Right ventricle myocardium inferior (tissue), 1 donor: ENCODE results near the gene NRXN3. TPM values are rescaled to one million over a fixed set of nuclear protein-coding genes. Genes with fewer than 3 reads are reported as not detected.
"Not testable (repeated sequence)": the region's sequence is repeated elsewhere in the genome, so short reads cannot be mapped to it uniquely, and the experiment has no call there.

Source experiments
- ATAC-seq: fragments of 200-7000 bp; cut with Tn5 transposase; one replicate; pipeline ENCODE4 v1.9.1; 2020; ENCODE audit warnings: mild to moderate bottlenecking, moderate library complexity
- DNase-seq: peaks from one replicate; pipeline ENCODE4 v3.0.0; 2021; ENCODE audit errors: missing footprints
- intact Hi-C: fragments of 100-400 bp; cut with DNase I; formaldehyde crosslinking; loops from one replicate; pipeline ENCODE4 v1.11.0; 2022
- total RNA-seq: library from RNA; stranded (reverse); fragmentation: NEBNext Ultra II Directional; extraction: Animal tissue kit (Norgen Biotek cat#: 25700); gene quantifications from one replicate; pipeline ENCODE4 v1.2.1, GENCODE V29; 2021
- donor health status: DM: no; HTN: yes; CAD: no; lungs with severe emphysema.

The NRXN3 gene
- total RNA-seq, 1 donor from 2014 or later, result 1.4 TPM

GRCh38 chr14:79084861-79085260 lies 914.7 kb downstream of the NRXN3 start:
- intact Hi-C loops, result no loop called here
- no peak for ATAC-seq
- no peak for DNase-seq

GRCh38 chr14:79089576-79089975 lies 919.4 kb downstream of the NRXN3 start:
- ATAC-seq (no peak), DNase-seq (no peak)
- intact Hi-C loops, result no loop called here

GRCh38 chr14:79090641-79091180 lies 920.5 kb downstream of the NRXN3 start:
- DNase-seq, result no peak

GRCh38 chr14:79091381-79091963 lies 921.3 kb downstream of the NRXN3 start:
- no peak for DNase-seq
- ATAC-seq, result no peak
- intact Hi-C loops, result no loop called here

More at GRCh38 chr14:79090641-79091180, 920.5 kb downstream of the NRXN3 start:
- intact Hi-C loops, result no loop called here
- no peak for ATAC-seq

- ATAC-seq (no peak), DNase-seq (no peak)
- intact Hi-C loops, result no loop called here
These were observed 923.4 kb downstream of the NRXN3 start for GRCh38 chr14:79093531-79093930.

GRCh38 chr14:79094951-79095350 lies 924.8 kb downstream of the NRXN3 start:
- DNase-seq, result no peak
- intact Hi-C loops, result no loop called here
- no peak for ATAC-seq

DNA sequence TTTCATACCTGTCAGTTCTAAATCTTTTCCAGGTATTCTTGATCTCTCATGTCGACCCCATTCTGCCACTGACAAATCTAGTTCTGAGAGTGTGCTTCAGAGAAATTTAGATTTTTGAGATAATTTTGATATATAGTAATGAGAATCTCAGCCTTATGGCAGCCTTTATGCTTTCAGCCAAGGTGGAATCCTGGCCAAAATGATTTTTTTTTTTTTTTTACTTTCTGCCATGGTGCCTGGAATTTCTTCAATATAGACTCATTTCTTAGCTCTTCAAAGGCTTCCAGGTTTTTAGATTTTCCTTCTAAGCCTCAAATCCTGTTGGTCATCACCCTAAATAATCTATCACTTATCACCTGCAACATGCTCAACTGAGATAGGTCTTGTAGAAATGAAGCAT lies 926.6 kb downstream of the NRXN3 start:
- DNase-seq (no peak), ATAC-seq (no peak)
- intact Hi-C loops, result no loop called here

GRCh38 chr14:79098324-79098723 lies 928.2 kb downstream of the NRXN3 start:
- intact Hi-C loops, result no loop called here
- DNase-seq (no peak), ATAC-seq (no peak)

- DNase-seq (no peak), ATAC-seq (no peak)
- intact Hi-C loops, result no loop called here
These were observed 930.4 kb downstream of the NRXN3 start for GRCh38 chr14:79100578-79100977.

- DNase-seq (no peak), ATAC-seq (no peak)
- intact Hi-C loops, result no loop called here
These were observed 931.2 kb downstream of the NRXN3 start for GRCh38 chr14:79101388-79101787.

DNA sequence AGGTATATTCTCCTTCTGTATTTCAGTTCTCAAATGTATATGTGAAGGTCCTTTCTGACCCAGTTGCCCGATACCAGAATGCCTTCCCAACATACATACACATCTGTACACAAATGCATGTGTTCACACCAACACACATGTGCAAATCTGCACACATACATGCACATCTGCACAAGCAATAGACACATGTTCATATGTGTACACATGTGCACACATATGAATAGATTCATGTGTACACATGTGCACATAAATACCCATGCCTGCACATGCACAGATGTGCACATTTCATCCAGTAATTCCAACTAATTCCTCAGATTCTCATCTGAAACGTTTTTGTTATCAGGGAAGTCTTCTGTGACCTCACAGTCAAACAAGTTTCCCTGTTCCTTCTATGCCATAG lies 933.6 kb downstream of the NRXN3 start:
- ATAC-seq (no peak), DNase-seq (no peak)
- intact Hi-C loops, result no loop called here

GRCh38 chr14:79110564-79110963 lies 940.4 kb downstream of the NRXN3 start:
- ATAC-seq, intact Hi-C loops, DNase-seq: not testable (repeated sequence)

DNA sequence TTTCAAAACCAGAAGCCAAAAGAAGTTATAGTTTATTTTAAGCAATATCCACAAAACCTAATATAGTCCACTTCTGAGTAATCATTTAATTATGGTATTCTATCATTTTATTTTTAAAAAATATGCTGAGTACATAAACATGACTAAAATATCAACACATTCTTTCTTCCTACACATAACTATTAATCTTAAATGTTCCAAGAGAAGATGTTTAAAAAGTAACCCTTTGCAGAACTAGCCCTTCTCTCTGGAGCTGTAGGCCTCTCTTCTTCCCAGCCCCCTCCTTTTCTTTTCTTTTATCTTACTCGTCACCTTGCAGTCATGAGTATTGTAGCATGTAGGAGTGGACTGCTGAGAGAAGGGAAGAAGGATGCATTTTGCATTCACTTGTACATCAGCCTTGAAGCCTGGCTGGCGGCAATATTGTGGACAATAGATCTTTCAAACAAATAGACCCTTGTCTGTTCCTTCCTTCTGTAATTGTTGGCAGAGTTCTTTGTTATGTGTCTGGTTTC lies 941.9 kb downstream of the NRXN3 start:
- no peak for DNase-seq
- intact Hi-C loops, result no loop called here
- no peak for ATAC-seq

DNA sequence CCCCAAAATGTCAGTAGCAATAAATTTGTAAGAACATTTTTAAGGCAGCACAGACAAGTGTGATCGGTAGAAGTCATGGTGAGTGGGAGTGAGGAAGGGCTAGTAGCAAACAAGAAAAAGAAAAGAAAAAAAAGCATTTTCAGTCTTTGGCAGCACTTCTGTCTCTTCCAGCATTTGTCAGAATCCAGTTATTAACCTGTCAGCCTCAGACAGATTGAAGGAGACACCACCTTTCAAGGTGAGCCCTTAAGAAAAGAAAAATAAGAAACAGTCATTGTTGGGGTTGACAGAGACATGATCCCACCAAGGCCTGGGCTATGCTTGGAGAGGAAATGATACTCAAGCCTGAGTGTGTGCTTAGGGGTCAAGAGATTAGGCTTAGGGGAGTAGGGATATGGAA lies 947.4 kb downstream of the NRXN3 start:
- DNase-seq (no peak), ATAC-seq (no peak)
- intact Hi-C loops, result no loop called here

GRCh38 chr14:79118291-79118690 lies 948.1 kb downstream of the NRXN3 start:
- no peak for ATAC-seq
- DNase-seq, result no peak
- intact Hi-C loops, result no loop called here

DNA sequence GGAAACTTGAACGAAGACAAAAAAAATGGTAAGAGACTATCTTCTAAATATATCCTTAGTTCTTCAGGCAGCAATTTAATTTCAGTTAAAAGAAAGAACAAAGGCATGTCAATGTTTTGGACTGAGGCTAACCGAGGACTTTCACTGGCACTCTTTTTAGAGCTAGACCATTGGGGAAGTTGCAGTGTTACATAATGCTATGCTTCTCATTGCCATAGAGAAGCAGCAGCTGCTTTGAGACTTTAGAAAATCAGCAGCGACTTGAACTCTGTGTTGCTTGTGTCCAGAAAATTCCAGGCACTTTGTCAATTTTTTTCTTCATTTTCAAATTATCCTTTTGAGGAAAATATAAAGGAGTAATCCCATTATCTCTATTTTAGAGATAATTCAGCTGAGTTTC lies 964.2 kb downstream of the NRXN3 start:
- intact Hi-C loops, result no loop called here
- DNase-seq (no peak), ATAC-seq (no peak)

DNA sequence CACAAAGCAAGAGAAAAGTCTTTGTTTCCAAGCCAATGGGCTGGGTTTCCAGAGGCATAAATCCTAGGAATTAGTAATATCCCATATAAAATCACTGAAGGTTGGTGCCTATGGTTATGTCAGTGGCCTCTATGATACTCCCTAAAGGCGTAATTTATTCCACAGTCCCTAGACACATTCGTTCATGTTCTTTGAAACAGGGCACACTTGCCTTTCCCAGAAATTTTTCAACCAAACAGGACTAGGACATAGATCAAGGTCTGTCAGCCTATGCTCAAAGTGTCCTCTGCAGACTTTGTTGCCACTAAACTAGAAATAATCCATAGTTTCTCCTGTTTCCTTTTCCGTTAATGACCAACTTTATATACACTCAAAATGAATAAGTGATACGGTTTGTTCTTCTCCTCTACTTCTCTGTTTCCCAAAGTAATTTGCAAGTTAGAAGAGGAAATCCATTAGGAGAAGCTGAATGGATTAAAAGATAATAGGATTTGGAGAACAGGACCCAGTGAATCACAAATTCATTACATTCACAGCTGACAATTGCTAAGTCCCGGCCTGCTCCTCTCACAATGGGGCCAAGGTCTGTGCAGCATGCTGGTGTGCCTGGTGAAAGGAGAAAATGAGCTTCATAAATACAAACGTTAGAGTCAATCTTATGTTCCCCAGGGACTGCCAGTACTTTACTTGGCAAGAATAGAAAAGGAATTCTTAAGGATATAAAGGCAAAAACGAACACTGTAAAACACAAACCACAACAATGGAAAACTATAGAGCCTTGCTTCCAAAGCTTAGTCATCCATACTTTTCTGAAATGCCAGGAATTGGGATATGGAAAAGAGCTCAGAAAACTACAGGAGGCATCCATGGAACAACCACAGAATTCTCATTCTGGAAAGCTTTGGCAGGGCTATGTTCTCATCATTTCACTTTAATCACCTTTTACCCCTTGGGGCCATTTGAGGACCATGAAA lies 966.2 kb downstream of the NRXN3 start:
- ATAC-seq (no peak), DNase-seq (no peak)
- intact Hi-C loops, result no loop called here

DNA sequence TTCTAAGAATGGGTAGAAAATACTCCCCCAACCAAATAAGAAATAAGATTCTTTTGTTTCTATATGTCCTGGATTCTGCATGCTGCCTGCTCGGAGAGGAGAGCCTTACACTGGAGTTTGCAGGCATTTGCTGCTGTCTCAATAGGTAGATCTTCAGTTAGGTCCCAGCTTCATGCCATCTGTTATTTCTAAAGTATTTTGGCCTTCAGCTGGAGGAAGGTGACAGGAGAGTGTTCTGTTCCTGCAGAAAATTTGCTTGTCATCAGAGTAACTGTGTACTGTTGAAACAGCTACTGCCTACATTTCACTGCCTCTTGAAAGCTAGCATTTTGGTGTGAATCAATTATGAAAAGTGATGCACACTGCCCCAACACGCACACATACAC lies 966.9 kb downstream of the NRXN3 start:
- ATAC-seq (no peak), DNase-seq (no peak)
- intact Hi-C loops, result no loop called here

DNA sequence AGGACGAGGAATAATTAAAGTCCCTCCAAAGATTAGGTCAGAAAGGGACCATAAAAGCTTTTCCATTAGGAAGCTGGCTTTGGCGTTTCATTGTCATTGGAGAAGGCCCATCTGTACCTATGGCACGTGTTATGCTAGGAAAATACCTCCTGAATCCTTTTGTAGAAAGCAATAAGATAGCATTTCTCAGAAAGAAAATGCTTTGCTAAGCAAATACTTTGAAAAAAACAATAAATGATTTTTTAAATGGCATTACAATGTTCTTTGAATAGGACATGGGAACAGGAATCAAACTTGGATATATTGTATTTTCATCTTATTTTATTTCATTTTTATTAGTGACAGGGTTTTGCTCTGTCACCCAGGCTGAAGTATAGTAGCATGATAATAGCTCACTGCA lies 967.7 kb downstream of the NRXN3 start:
- no peak for DNase-seq
- intact Hi-C loops, result no loop called here
- ATAC-seq, result no peak

GRCh38 chr14:79144896-79145295 lies 974.7 kb downstream of the NRXN3 start:
- ATAC-seq (no peak), DNase-seq (no peak)
- intact Hi-C loops, result no loop called here
